GF-D8 (cell line): ENCODE measurements around the gene ANKFN1.

Experiments used
- DNase-seq: peaks from one replicate; lab custom pipeline; 2025; lab: John Stamatoyannopoulos, UW

Gene ANKFN1

GRCh38 chr17:56447171-56447570 lies 293.9 kb downstream of the ANKFN1 start:
- no peak for DNase-seq

GRCh38 chr17:56448371-56448770 lies 295.1 kb downstream of the ANKFN1 start:
- no peak for DNase-seq

- DNase-seq, result no peak
These were observed 295.9 kb downstream of the ANKFN1 start for GRCh38 chr17:56449176-56449575.

- no peak for DNase-seq
These were observed 298.4 kb downstream of the ANKFN1 start for GRCh38 chr17:56451629-56452028.

- DNase-seq, result no peak
These were observed 299.2 kb downstream of the ANKFN1 start for GRCh38 chr17:56452461-56452860.

GRCh38 chr17:56457501-56457900 lies 304.2 kb downstream of the ANKFN1 start:
- no peak for DNase-seq

- no peak for DNase-seq
These were observed 312.6 kb downstream of the ANKFN1 start for GRCh38 chr17:56465886-56466285.

GRCh38 chr17:56468840-56469239 lies 315.6 kb downstream of the ANKFN1 start:
- no peak for DNase-seq

- no peak for DNase-seq
These were observed 318.4 kb downstream of the ANKFN1 start for GRCh38 chr17:56471696-56472095.

GRCh38 chr17:56475116-56475515 lies 321.8 kb downstream of the ANKFN1 start:
- DNase-seq, result no peak

GRCh38 chr17:56478836-56479447 lies 325.7 kb downstream of the ANKFN1 start:
- no peak for DNase-seq

GRCh38 chr17:56480501-56480900 lies 327.2 kb downstream of the ANKFN1 start:
- DNase-seq, result no peak

GRCh38 chr17:56481659-56482058 lies 328.4 kb downstream of the ANKFN1 start:
- DNase-seq, result no peak

GRCh38 chr17:56482229-56482628 lies 329.0 kb downstream of the ANKFN1 start:
- DNase-seq, result no peak

- no peak for DNase-seq
These were observed 333.5 kb downstream of the ANKFN1 start for GRCh38 chr17:56486732-56487131.

GRCh38 chr17:56488800-56489199 lies 335.5 kb downstream of the ANKFN1 start:
- no peak for DNase-seq

- DNase-seq, result no peak
These were observed 336.7 kb downstream of the ANKFN1 start for GRCh38 chr17:56489980-56490379.

- no peak for DNase-seq
These were observed 342.3 kb downstream of the ANKFN1 start for GRCh38 chr17:56495556-56495955.

GRCh38 chr17:56497132-56497531 lies 343.9 kb downstream of the ANKFN1 start:
- no peak for DNase-seq

GRCh38 chr17:56499799-56500388 lies 346.6 kb downstream of the ANKFN1 start:
- DNase-seq, result no peak

GRCh38 chr17:56502120-56502654 lies 348.9 kb downstream of the ANKFN1 start:
- DNase-seq, result no peak

- no peak for DNase-seq
These were observed 352.0 kb downstream of the ANKFN1 start for GRCh38 chr17:56505154-56505756.

- DNase-seq, result no peak
These were observed 353.1 kb downstream of the ANKFN1 start for GRCh38 chr17:56506349-56506748.
